Testis (tissue), 3 donors: ENCODE measurements around the gene ORAI2. TPM values are rescaled to one million over a fixed set of nuclear protein-coding genes. Genes with fewer than 3 reads are reported as not detected.

ENCODE experiments used
- DNase-seq: peaks from one replicate; pipeline ENCODE4 v3.0.0-alpha.2; 2019
- H3K27ac ChIP-seq, 2 donors: fragments of 200-600 bp; sonication (generic); one replicate each; pipeline ENCODE4 v1.5.1; 2019
- H3K27me3 ChIP-seq: fragments of 200-600 bp; sonication (generic); one replicate; pipeline ENCODE4 v1.5.1; 2019
- H3K36me3 ChIP-seq: fragments of 200-600 bp; sonication (generic); one replicate; pipeline ENCODE4 v1.5.1; 2017; ENCODE audit warnings: low read depth; ENCODE audit errors: missing control alignments
- H3K4me1 ChIP-seq: fragments of 200-600 bp; sonication (generic); one replicate; pipeline ENCODE4 v1.5.1; 2019
- H3K4me3 ChIP-seq, 2 donors: fragments of 200-600 bp; sonication (generic); one replicate each; pipeline ENCODE4 v1.5.1; 2017 to 2019
- H3K9me3 ChIP-seq: fragments of 200-600 bp; sonication (generic); one replicate; pipeline ENCODE4 v1.5.1; 2017
- CTCF ChIP-seq, 3 experiments: fragments of 450-650 bp in 2 of 3; fragments of 200-600 bp in 1 of 3; sonication (generic) in 1 of 3; IDR thresholded peaks; one replicate each; pipeline ENCODE4 v1.5.1; 2016 to 2019; ENCODE audit warnings: antibody characterized with exemption in 3 of 3, mild to moderate bottlenecking in 2 of 3, moderate library complexity in 1 of 3
- POLR2A ChIP-seq: fragments of 450-650 bp; IDR thresholded peaks from one replicate; pipeline ENCODE4 v1.6.1; 2017; ENCODE audit warnings: antibody characterized with exemption, mild to moderate bottlenecking, moderate library complexity
- WGBS, 2 donors: methylation state at CpG; one replicate each; pipeline ENCODE4 v1.1.5; 2018; 5-methylcytosine and 5-hydroxymethylcytosine counted together
- intact Hi-C: fragments of 100-400 bp; cut with DNase I; formaldehyde crosslinking; loops from one replicate; pipeline ENCODE4 v1.15.1; 2023; ENCODE audit warnings: low total_unique reads
- polyA plus RNA-seq: library from polyadenylated mRNA; stranded (reverse); fragments of 350-450 nt; fragmentation: Illumina TruSeq; extraction: RNeasy Lipid Tissue Mini Kit (QIAGEN cat#74804); gene quantifications from one replicate; pipeline ENCODE4 v1.2.3, GENCODE V29; 2014; ENCODE audit warnings: low read depth, low replicate concordance; ENCODE audit not compliant: insufficient read depth
- total RNA-seq, 2 donors: library from RNA; depleted of rRNA; stranded (reverse); fragments of >200 nt; gene quantifications; one replicate each; pipeline ENCODE4 v1.2.3, GENCODE V29; 2016

The ORAI2 gene
- total and polyA plus RNA-seq, 3 donors from 2014 or later = 9.7 to 10.3 (median 9.9) TPM

- TF ChIP-seq CTCF (IDR thresholded peaks at IDR 0.05) (peak in 2 of 3 experiments; percentile 13 to 36), POLR2A (no peak)
- Histone ChIP-seq H3K4me3 (no peak overlapping the region), H3K27ac (no peak overlapping the region), H3K36me3 (no peaks in the 10 kb centered on the region), H3K4me1 (no peaks in the 10 kb centered on the region), H3K9me3 (no peaks in the 10 kb centered on the region), H3K27me3 (no peaks in the 10 kb centered on the region)
- 65 to 70% methylated on average over 6 of the region's 6 CpGs for WGBS, 2 donors
- peak; percentile 35 for DNase-seq
- intact Hi-C loops = no loop called here
These were observed 20.8 kb upstream of the ORAI2 start for GRCh38 chr7:102412548-102412947.

GRCh38 chr7:102413091-102413490 is 20.3 kb upstream of the ORAI2 start:
- Histone ChIP-seq H3K27me3 (no peaks in the 10 kb centered on the region), H3K36me3 (no peaks in the 10 kb centered on the region), H3K4me1 (no peaks in the 10 kb centered on the region), H3K9me3 (no peaks in the 10 kb centered on the region), H3K27ac (no peak overlapping the region), H3K4me3 (no peak overlapping the region)
- intact Hi-C loops = no loop called here
- no peak for DNase-seq
- WGBS, 2 donors = 59 to 62% methylated on average over 5 of the region's 5 CpGs
- no peak for TF ChIP-seq POLR2A
- no peak for TF ChIP-seq CTCF (IDR thresholded peaks at IDR 0.05)

- DNase-seq = no peak
- TF ChIP-seq POLR2A = no peak
- TF ChIP-seq CTCF (IDR thresholded peaks at IDR 0.05) = no peak
- WGBS, 2 donors = 88 to 94% methylated on average over 4 of the region's 4 CpGs
- no peaks in the 10 kb centered on the region for H3K4me1 ChIP-seq
- no peak overlapping the region for H3K4me3 ChIP-seq
- no peak overlapping the region for H3K27ac ChIP-seq
- H3K27me3 ChIP-seq = no peaks in the 10 kb centered on the region
- no peaks in the 10 kb centered on the region for H3K36me3 ChIP-seq
- no peaks in the 10 kb centered on the region for H3K9me3 ChIP-seq
- intact Hi-C loops = no loop called here
These were observed 19.8 kb upstream of the ORAI2 start for GRCh38 chr7:102413611-102414010.

- Histone ChIP-seq H3K4me1 (no peaks in the 10 kb centered on the region), H3K27ac (no peak overlapping the region), H3K36me3 (no peaks in the 10 kb centered on the region), H3K9me3 (no peaks in the 10 kb centered on the region), H3K27me3 (no peaks in the 10 kb centered on the region), H3K4me3 (no peak overlapping the region)
- intact Hi-C loops = no loop called here
- TF ChIP-seq CTCF (IDR thresholded peaks at IDR 0.05) (no peak), POLR2A (no peak)
- no peak for DNase-seq
- WGBS, 2 donors = 84 to 85% methylated on average over 12 of the region's 12 CpGs
These were observed 17.6 kb upstream of the ORAI2 start for GRCh38 chr7:102415685-102416225.

GRCh38 chr7:102416406-102416805 is 17.0 kb upstream of the ORAI2 start:
- Histone ChIP-seq H3K36me3 (no peaks in the 10 kb centered on the region), H3K4me3 (no peak overlapping the region), H3K27ac (no peak overlapping the region), H3K9me3 (no peaks in the 10 kb centered on the region), H3K4me1 (no peaks in the 10 kb centered on the region), H3K27me3 (no peaks in the 10 kb centered on the region)
- DNase-seq = no peak
- intact Hi-C loops = no loop called here
- TF ChIP-seq CTCF (IDR thresholded peaks at IDR 0.05) (no peak), POLR2A (no peak)
- 93 to 96% methylated on average over 6 of the region's 6 CpGs for WGBS, 2 donors
